ENCODE data around the gene CFAP61.

DNA sequence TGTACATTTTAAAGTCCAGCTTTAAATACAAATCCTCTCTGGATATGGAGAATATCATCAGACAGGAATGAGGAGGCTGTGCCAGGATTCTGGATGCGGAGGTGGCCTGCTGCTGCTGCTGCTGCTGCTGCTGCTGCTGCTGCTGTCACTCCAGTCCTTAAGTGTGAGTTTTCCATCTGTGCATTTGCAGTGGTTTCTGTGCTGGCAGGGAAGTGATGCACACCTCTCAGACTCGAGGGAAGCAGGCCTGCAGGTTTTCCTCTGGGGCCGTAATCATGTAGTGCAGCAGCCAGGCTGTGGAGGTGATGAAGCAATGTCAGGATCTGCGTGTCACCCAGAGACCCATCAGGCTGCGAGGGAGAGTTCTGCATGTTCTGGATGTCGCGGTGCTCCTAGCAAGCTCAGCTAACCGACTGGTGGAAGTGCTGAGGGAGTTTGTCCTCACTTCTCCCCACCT, 32.0 kb downstream of the CFAP61 start:
- TF ChIP-seq, protein P1, sequence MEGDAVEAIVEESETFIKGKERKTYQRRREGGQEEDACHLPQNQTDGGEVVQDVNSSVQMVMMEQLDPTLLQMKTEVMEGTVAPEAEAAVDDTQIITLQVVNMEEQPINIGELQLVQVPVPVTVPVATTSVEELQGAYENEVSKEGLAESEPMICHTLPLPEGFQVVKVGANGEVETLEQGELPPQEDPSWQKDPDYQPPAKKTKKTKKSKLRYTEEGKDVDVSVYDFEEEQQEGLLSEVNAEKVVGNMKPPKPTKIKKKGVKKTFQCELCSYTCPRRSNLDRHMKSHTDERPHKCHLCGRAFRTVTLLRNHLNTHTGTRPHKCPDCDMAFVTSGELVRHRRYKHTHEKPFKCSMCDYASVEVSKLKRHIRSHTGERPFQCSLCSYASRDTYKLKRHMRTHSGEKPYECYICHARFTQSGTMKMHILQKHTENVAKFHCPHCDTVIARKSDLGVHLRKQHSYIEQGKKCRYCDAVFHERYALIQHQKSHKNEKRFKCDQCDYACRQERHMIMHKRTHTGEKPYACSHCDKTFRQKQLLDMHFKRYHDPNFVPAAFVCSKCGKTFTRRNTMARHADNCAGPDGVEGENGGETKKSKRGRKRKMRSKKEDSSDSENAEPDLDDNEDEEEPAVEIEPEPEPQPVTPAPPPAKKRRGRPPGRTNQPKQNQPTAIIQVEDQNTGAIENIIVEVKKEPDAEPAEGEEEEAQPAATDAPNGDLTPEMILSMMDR (IDR thresholded peaks at IDR 0.05), result no peak
- TF ChIP-seq POLR2A (IDR thresholded peaks at IDR 0.05), result no peak
- TF ChIP-seq POLR2AphosphoS5 (IDR thresholded peaks at IDR 0.05), result no peak

Measured in suprapubic skin (tissue), 4 donors.